GM23338 (cell line): ENCODE data around the gene ASXL2. TPM values are rescaled to one million over a fixed set of nuclear protein-coding genes. Genes with fewer than 3 reads are reported as not detected.

ENCODE experiments used
- ATAC-seq: fragments of 200-7000 bp; cut with Tn5 transposase; 3 replicates; pipeline ENCODE4 v1.9.1; 2020
- DNase-seq: peaks from one replicate; pipeline ENCODE4 v3.0.0-alpha.2; 2015; ENCODE audit warnings: low spot score
- H2AFZ ChIP-seq: fragments of 200-600 bp; sonication (generic); 2 replicates; pipeline ENCODE4 v1.8.0; 2016; ENCODE audit warnings: antibody characterized with exemption, mild to moderate bottlenecking, moderate library complexity
- H3F3A ChIP-seq: fragments of 200-600 bp; sonication (generic); replicated peaks from 2 replicates; pipeline ENCODE4 v1.8.0; 2017; ENCODE audit warnings: antibody characterized with exemption, mixed run types, low read depth
- H3K27ac ChIP-seq: fragments of 200-600 bp; sonication (generic); 2 replicates; pipeline ENCODE4 v1.6.1; 2016; ENCODE audit warnings: low read depth
- H3K27me3 ChIP-seq: fragments of 200-600 bp; sonication (generic); 2 replicates; pipeline ENCODE4 v1.8.0; 2016; ENCODE audit warnings: mild to moderate bottlenecking, mixed run types, moderate library complexity; ENCODE audit not compliant: insufficient read depth
- H3K36me3 ChIP-seq: fragments of 200-600 bp; sonication (generic); 2 replicates; pipeline ENCODE4 v1.8.0; 2016; ENCODE audit warnings: mild to moderate bottlenecking; ENCODE audit not compliant: insufficient read depth
- H3K4me1 ChIP-seq: fragments of 200-600 bp; sonication (generic); 2 replicates; pipeline ENCODE4 v1.8.0; 2016; ENCODE audit warnings: mild to moderate bottlenecking, moderate library complexity; ENCODE audit not compliant: insufficient read depth
- H3K4me2 ChIP-seq: fragments of 200-600 bp; sonication (generic); 2 replicates; pipeline ENCODE4 v1.7.1; 2017; ENCODE audit warnings: mixed run types
- H3K4me3 ChIP-seq: fragments of 200-600 bp; sonication (generic); 2 replicates; pipeline ENCODE4 v1.6.1; 2016; ENCODE audit warnings: mixed run types
- H3K79me2 ChIP-seq: fragments of 200-600 bp; sonication (generic); replicated peaks from 2 replicates; pipeline ENCODE4 v1.8.0; 2017; ENCODE audit warnings: mild to moderate bottlenecking; ENCODE audit not compliant: insufficient read depth
- H3K9me2 ChIP-seq: fragments of 200-600 bp; sonication (generic); 2 replicates; pipeline ENCODE4 v1.8.0; 2017; ENCODE audit not compliant: insufficient read depth
- H4K20me1 ChIP-seq: fragments of 200-600 bp; sonication (generic); replicated peaks from 2 replicates; pipeline ENCODE4 v1.8.0; 2017; ENCODE audit warnings: mild to moderate bottlenecking; ENCODE audit not compliant: insufficient read depth
- H3K27ac Mint-ChIP-seq: 2 replicates; pipeline ENCODE4 v1.8.0; 2020; ENCODE audit warnings: inconsistent platforms, mild to moderate bottlenecking, moderate library complexity, mixed read lengths
- H3K27me3 Mint-ChIP-seq: 3 replicates; pipeline ENCODE4 v1.8.0; 2022; ENCODE audit warnings: low read depth, mild to moderate bottlenecking, moderate library complexity, mixed read lengths, inconsistent platforms; ENCODE audit not compliant: insufficient read depth, poor library complexity
- H3K36me3 Mint-ChIP-seq: 3 replicates; pipeline ENCODE4 v1.8.0; 2021; ENCODE audit warnings: low read depth, mild to moderate bottlenecking, inconsistent platforms, moderate library complexity, mixed read lengths
- H3K4me1 Mint-ChIP-seq: 3 replicates; pipeline ENCODE4 v1.8.0; 2020; ENCODE audit warnings: mild to moderate bottlenecking, inconsistent platforms, mixed read lengths
- H3K4me3 Mint-ChIP-seq: 3 replicates; pipeline ENCODE4 v1.8.0; 2021; ENCODE audit warnings: moderate library complexity, mild to moderate bottlenecking, inconsistent platforms, mixed read lengths
- H3K9me3 Mint-ChIP-seq: 3 replicates; pipeline ENCODE4 v1.8.0; 2020; ENCODE audit warnings: moderate library complexity, mild to moderate bottlenecking, inconsistent platforms, mixed read lengths
- CTCF ChIP-seq, 2 experiments: fragments of 200-600 bp in 1 of 2; sonication (generic) in 1 of 2; conservative IDR thresholded peaks; 2 replicates each; pipeline versions ENCODE4 v1.5.1 to v1.6.1; 2016 to 2017; ENCODE audit warnings: antibody characterized with exemption in 2 of 2, low read depth in 2 of 2, mild to moderate bottlenecking in 2 of 2, moderate library complexity in 1 of 2
- EZH2phosphoT487 ChIP-seq: fragments of 200-600 bp; sonication (generic); IDR thresholded peaks from one replicate; pipeline ENCODE4 v1.8.1; 2018; ENCODE audit warnings: antibody characterized with exemption; ENCODE audit not compliant: unreplicated experiment
- NANOG ChIP-seq: IDR thresholded peaks from 2 replicates; pipeline ENCODE4 v1.6.1; 2016; ENCODE audit warnings: antibody characterized with exemption, borderline replicate concordance
- STAT1 ChIP-seq: IDR thresholded peaks from one replicate; pipeline ENCODE4 v1.6.1; 2016; ENCODE audit warnings: antibody characterized with exemption; ENCODE audit not compliant: unreplicated experiment
- ZNF114 ChIP-seq: fragments of 250-450 bp; sonication (Bioruptor Pico); IDR thresholded peaks from 2 replicates; pipeline ENCODE4 v1.5.0; 2020; ENCODE audit warnings: mild to moderate bottlenecking, moderate library complexity
- ZNF462 ChIP-seq: fragments of 250-450 bp; sonication (Bioruptor Pico); IDR thresholded peaks from 2 replicates; pipeline ENCODE4 v1.5.0; 2020; ENCODE audit warnings: mild to moderate bottlenecking, moderate library complexity
- polyA plus RNA-seq: library from polyadenylated mRNA; unstranded; fragments of >200 nt; fragmentation: Nextera tagmentation; extraction: Ambion mirVana; gene quantifications from 2 replicates; pipeline ENCODE4 v1.2.1, GENCODE V29; 2016
- total RNA-seq: library from RNA; depleted of rRNA; stranded (reverse); fragments of >200 nt; shearing (Covaris generic); gene quantifications from 2 replicates; pipeline ENCODE4 v1.2.3, GENCODE V29; 2014

The ASXL2 gene
- total and polyA plus RNA-seq, 2 experiments from 2014 or later = 7.0 to 21.8 TPM

GRCh38 chr2:25855065-25855464 lies 23.2 kb downstream of the ASXL2 start:
- no peaks in the 10 kb centered on the region for H3K9me3 Mint-ChIP-seq
- H3K4me3 ChIP-seq = no peak overlapping the region
- H3K79me2 ChIP-seq = peaks cover 87% of the 10 kb centered on the region
- H3K4me2 ChIP-seq = no peak overlapping the region
- no peak overlapping the region for H3K27ac ChIP-seq
- peaks cover 10% of the 10 kb centered on the region for H4K20me1 ChIP-seq
- TF ChIP-seq EZH2phosphoT487 = no peak
- TF ChIP-seq STAT1 = no peak
- H3K27ac Mint-ChIP-seq = no peak overlapping the region
- H3K36me3 ChIP-seq = no peaks in the 10 kb centered on the region
- no peak for ATAC-seq
- no peak overlapping the region for H3K4me3 Mint-ChIP-seq
- H3K9me2 ChIP-seq = no peaks in the 10 kb centered on the region
- DNase-seq = no peak
- peaks cover 11% of the 10 kb centered on the region for H3K4me1 ChIP-seq
- H3K27me3 ChIP-seq = no peaks in the 10 kb centered on the region
- no peaks in the 10 kb centered on the region for H3K27me3 Mint-ChIP-seq
- no peaks in the 10 kb centered on the region for H3F3A ChIP-seq
- H3K4me1 Mint-ChIP-seq = peaks cover 19% of the 10 kb centered on the region
- no peak overlapping the region for H2AFZ ChIP-seq
- no peaks in the 10 kb centered on the region; the same call in 2 of the 3 replicates for H3K36me3 Mint-ChIP-seq

GRCh38 chr2:25854613-25855012 lies 23.7 kb downstream of the ASXL2 start:
- Mint-ChIP-seq H3K9me3 (no peaks in the 10 kb centered on the region), H3K27me3 (no peaks in the 10 kb centered on the region), H3K36me3 (no peaks in the 10 kb centered on the region; the same call in 2 of the 3 replicates), H3K4me3 (no peak overlapping the region), H3K27ac (no peak overlapping the region), H3K4me1 (peaks cover 19% of the 10 kb centered on the region)
- H2AFZ ChIP-seq = no peak overlapping the region
- peaks cover 86% of the 10 kb centered on the region for H3K79me2 ChIP-seq
- no peaks in the 10 kb centered on the region for H3K9me2 ChIP-seq
- no peaks in the 10 kb centered on the region for H3F3A ChIP-seq
- H4K20me1 ChIP-seq = peaks cover 10% of the 10 kb centered on the region
- ATAC-seq = no peak
- H3K4me2 ChIP-seq = no peak overlapping the region
- no peak for DNase-seq
- H3K4me1 ChIP-seq = peaks cover 11% of the 10 kb centered on the region
- H3K27ac ChIP-seq = no peak overlapping the region
- H3K27me3 ChIP-seq = no peaks in the 10 kb centered on the region
- H3K4me3 ChIP-seq = no peak overlapping the region
- H3K36me3 ChIP-seq = no peaks in the 10 kb centered on the region
- TF ChIP-seq ZNF114 = no peak
- TF ChIP-seq NANOG = no peak

GRCh38 chr2:25853038-25853638 lies 25.1 kb downstream of the ASXL2 start:
- Histone ChIP-seq H3K36me3 (no peaks in the 10 kb centered on the region), H3F3A (no peaks in the 10 kb centered on the region), H2AFZ (no peak overlapping the region), H3K4me1 (peaks cover 11% of the 10 kb centered on the region), H3K4me3 (no peak overlapping the region), H3K9me2 (no peaks in the 10 kb centered on the region), H3K4me2 (no peak overlapping the region; the same call in 1 of the 2 replicates), H3K79me2 (peaks cover 84% of the 10 kb centered on the region), H3K27ac (peak overlapping the region; percentile 28; the same call in 1 of the 2 replicates), H3K27me3 (no peaks in the 10 kb centered on the region), H4K20me1 (peaks cover 10% of the 10 kb centered on the region)
- DNase-seq (no peak), ATAC-seq (no peak)
- no peaks in the 10 kb centered on the region for H3K9me3 Mint-ChIP-seq
- peaks cover 19% of the 10 kb centered on the region for H3K4me1 Mint-ChIP-seq
- H3K4me3 Mint-ChIP-seq = no peak overlapping the region
- no peaks in the 10 kb centered on the region; the same call in 2 of the 3 replicates for H3K36me3 Mint-ChIP-seq
- TF ChIP-seq CTCF (conservative IDR thresholded peaks at IDR 0.05; ENCODE audit: low read depth in 2 of 2) = no peak
- TF ChIP-seq ZNF462 (CRISPR knock-in tag) = no peak
- H3K27me3 Mint-ChIP-seq = no peaks in the 10 kb centered on the region
- 0 out of 2 replicates have a peak overlapping the region, but pooled peaks have one; percentile 0 for H3K27ac Mint-ChIP-seq
